ENCODE measurements around the gene TCFL5.

TCFL5 gene

GRCh38 chr20:62794007-62794724 lies 67.5 kb downstream of the TCFL5 start:
- DNase-seq = peak; percentile 96

GRCh38 chr20:62793757-62794006 lies 67.9 kb downstream of the TCFL5 start:
- no peak for DNase-seq

GRCh38 chr20:62792940-62793756 lies 68.5 kb downstream of the TCFL5 start:
- DNase-seq = no peak

- peak; percentile 73 for DNase-seq
Observed at GRCh38 chr20:62792182-62792939, 69.3 kb downstream of the TCFL5 start.

DNA sequence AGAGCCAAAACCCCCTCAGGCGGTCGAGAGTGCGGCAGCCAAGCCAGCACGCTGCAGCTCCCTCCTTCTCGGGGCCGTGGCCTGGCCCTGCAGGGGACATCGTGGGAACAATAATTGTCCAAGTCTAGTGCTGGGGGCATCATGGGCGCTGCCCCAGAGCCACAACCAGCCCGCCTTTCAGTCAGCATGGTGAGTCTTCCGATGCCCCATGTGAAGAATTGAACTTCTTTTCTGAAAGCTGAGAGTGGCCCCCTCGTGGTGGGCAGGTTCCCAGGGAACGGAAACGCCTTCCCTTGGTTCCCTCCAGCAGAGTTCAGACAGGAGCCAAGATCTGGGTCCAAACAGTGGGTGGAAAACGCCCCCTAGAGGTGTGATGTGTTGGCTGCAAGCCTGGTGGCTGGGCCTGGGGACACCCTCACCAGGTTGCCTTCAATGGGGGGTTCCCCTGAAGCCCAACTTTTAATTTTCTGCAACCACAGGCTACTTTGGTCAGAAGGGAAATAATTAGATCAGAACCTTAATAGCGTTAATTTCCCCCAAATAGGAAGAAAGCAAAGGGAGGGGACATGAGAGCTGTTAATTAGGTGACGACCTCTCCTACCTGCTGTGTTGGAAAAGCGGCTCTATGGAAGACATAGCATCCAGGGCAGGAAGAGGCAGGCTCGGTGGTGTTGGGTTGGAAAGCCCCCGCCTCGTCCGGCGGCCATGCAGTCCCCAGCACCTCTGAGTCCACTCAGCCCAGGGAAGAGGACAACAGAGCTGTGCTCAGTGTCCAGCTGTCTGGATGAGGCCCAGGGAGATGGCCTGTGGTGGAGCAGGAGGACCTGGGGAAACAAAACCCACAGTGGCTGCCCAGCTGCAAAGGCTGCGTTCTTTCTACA lies 70.1 kb downstream of the TCFL5 start:
- DNase-seq = peak; percentile 88
